GM18508 (cell line): ENCODE results near the gene ZNF557.
"Not testable (repeated sequence)": the region's sequence is repeated elsewhere in the genome, so short reads cannot be mapped to it uniquely, and the experiment has no call there.

Experiments used
- ATAC-seq: cut with Tn5 transposase; IDR thresholded peaks from one replicate; pipeline ENCODE4 v1.9.1; 2021; ENCODE audit warnings: moderate number of reproducible peaks; ENCODE audit not compliant: insufficient read depth, unreplicated experiment

ZNF557 gene

GRCh38 chr19:7069042-7069903 is at the start of gene ZNF557:
ZNF557 (plus strand) TSS chr19:7069703; CDS start chr19:7075075, 5,372 bp downstream.
- ATAC-seq = peak; percentile 57

GRCh38 chr19:7021331-7021730 is 48.2 kb upstream of the ZNF557 start, which contains the start of gene MBD3L2B:
MBD3L2B (minus strand) TSS chr19:7021431; CDS start chr19:7021397, 34 bp downstream.
- ATAC-seq = not testable (repeated sequence)

- ATAC-seq = not testable (repeated sequence)
Measured at GRCh38 chr19:7028790-7029189, 40.7 kb upstream of the ZNF557 start.

- not testable (repeated sequence) for ATAC-seq
Measured at GRCh38 chr19:7030278-7030677, 39.2 kb upstream of the ZNF557 start, which contains the start of gene MBD3L5. MBD3L5 (plus strand) TSS chr19:7030578; CDS start chr19:7030612, 34 bp downstream.

- not testable (repeated sequence) for ATAC-seq
Measured at GRCh38 chr19:7040079-7040478, 29.4 kb upstream of the ZNF557 start, which contains the start of gene MBD3L4. MBD3L4 (minus strand) TSS chr19:7040179; CDS start chr19:7040144, 35 bp downstream.

GRCh38 chr19:7041563-7041962 is 27.9 kb upstream of the ZNF557 start:
- ATAC-seq = not testable (repeated sequence)

GRCh38 chr19:7049021-7049420 is 20.5 kb upstream of the ZNF557 start, which contains the start of gene MBD3L2:
MBD3L2 (plus strand) TSS chr19:7049321; CDS start chr19:7049374, 53 bp downstream.
- not testable (repeated sequence) for ATAC-seq

- not testable (repeated sequence) for ATAC-seq
Measured at GRCh38 chr19:7051421-7051820, 18.1 kb upstream of the ZNF557 start.

- ATAC-seq = not testable (repeated sequence)
Measured at GRCh38 chr19:7052896-7053295, 16.6 kb upstream of the ZNF557 start.

- ATAC-seq = not testable (repeated sequence)
Measured at GRCh38 chr19:7054635-7055368, 14.7 kb upstream of the ZNF557 start.

GRCh38 chr19:7055679-7056078 is 13.8 kb upstream of the ZNF557 start:
- not testable (repeated sequence) for ATAC-seq

- ATAC-seq = not testable (repeated sequence)
Measured at GRCh38 chr19:7056371-7056770, 13.1 kb upstream of the ZNF557 start.

- not testable (repeated sequence) for ATAC-seq
Measured at GRCh38 chr19:7058576-7058975, 10.9 kb upstream of the ZNF557 start, which contains the start of gene MBD3L3. MBD3L3 (minus strand) TSS chr19:7058676; CDS start chr19:7058605, 71 bp downstream.

GRCh38 chr19:7059977-7060376 is 9.5 kb upstream of the ZNF557 start:
- not testable (repeated sequence) for ATAC-seq

- no peak for ATAC-seq
Measured at GRCh38 chr19:7063339-7063738, 6.2 kb upstream of the ZNF557 start.

- ATAC-seq = no peak
Measured at GRCh38 chr19:7063764-7064418, 5.6 kb upstream of the ZNF557 start.

GRCh38 chr19:7067122-7067521 is 2.4 kb upstream of the ZNF557 start:
- ATAC-seq = not testable (repeated sequence)

- no peak for ATAC-seq
Measured at GRCh38 chr19:7067716-7068115, 1.8 kb upstream of the ZNF557 start.

- no peak for ATAC-seq
Measured at GRCh38 chr19:7068599-7068998, 904 bp upstream of the ZNF557 start.

- ATAC-seq = no peak
Measured at GRCh38 chr19:7069904-7070226, 362 bp downstream of the ZNF557 start.
